GM12865 (cell line): ENCODE measurements around the gene COL23A1.

Experiments
- DNase-seq: peaks from one replicate; pipeline ENCODE4 v3.0.0; 2010; ENCODE audit warnings: low read depth
- H3K4me3 ChIP-seq: 2 replicates; pipeline ENCODE4 v1.5.1; 2011; ENCODE audit warnings: mild to moderate bottlenecking, low read depth, low read length, control low read depth
- TF ChIP-seq, protein P1 (sequence below): IDR thresholded peaks from 2 replicates; pipeline ENCODE4 v1.5.1; 2011; ENCODE audit warnings: low read length, control low read depth, low read depth, inconsistent platforms; ENCODE audit not compliant: insufficient read depth; ENCODE audit errors: missing control alignments

COL23A1 gene

DNA sequence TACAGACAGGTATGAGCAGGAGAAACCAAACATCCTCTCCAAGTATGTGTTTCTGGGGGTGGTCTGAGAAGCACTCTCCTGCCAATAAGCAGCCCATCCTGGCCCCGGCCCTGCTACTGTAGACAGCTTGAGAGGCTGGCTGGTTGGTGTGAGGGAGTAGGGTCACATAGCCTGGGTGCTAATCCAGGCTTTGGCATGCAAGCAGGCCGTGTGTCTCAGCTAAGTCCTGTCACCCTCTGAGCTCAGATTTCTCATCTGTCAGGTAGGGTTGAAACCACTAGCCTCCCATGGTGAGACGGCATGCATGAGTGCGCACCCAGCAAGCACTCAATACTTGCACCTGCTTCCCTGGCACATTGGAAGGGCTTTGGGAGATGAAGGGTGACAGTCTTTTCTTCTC is 307.8 kb downstream of the COL23A1 start:
- H3K4me3 ChIP-seq, result no peak overlapping the region
- no peak for DNase-seq

DNA sequence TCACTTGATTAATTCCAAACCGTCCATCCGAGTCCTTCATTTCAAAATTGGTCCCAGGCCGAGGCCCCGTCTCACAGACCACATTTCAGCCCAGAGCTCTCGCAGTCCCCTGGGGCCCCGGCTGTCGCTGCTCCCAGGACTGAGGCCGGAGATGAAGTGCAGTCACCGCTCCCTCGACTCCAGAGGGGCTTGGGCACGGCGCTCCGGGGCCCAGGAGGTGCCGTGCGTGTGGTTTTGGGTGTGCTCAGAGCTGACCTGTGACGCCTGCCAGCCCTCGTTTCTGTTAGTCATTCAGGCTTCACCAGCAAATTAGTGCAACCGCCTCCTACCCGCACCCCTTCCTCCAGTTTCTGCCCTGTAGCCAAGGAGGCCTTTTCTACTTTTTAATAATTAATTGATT is 308.9 kb downstream of the COL23A1 start:
- H3K4me3 ChIP-seq, result no peak overlapping the region
- no peak for DNase-seq
- TF ChIP-seq, protein P1, sequence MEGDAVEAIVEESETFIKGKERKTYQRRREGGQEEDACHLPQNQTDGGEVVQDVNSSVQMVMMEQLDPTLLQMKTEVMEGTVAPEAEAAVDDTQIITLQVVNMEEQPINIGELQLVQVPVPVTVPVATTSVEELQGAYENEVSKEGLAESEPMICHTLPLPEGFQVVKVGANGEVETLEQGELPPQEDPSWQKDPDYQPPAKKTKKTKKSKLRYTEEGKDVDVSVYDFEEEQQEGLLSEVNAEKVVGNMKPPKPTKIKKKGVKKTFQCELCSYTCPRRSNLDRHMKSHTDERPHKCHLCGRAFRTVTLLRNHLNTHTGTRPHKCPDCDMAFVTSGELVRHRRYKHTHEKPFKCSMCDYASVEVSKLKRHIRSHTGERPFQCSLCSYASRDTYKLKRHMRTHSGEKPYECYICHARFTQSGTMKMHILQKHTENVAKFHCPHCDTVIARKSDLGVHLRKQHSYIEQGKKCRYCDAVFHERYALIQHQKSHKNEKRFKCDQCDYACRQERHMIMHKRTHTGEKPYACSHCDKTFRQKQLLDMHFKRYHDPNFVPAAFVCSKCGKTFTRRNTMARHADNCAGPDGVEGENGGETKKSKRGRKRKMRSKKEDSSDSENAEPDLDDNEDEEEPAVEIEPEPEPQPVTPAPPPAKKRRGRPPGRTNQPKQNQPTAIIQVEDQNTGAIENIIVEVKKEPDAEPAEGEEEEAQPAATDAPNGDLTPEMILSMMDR, result no peak

More for the DNA sequence above, 307.8 kb downstream of the COL23A1 start:
- TF ChIP-seq, protein P1, result no peak

DNA sequence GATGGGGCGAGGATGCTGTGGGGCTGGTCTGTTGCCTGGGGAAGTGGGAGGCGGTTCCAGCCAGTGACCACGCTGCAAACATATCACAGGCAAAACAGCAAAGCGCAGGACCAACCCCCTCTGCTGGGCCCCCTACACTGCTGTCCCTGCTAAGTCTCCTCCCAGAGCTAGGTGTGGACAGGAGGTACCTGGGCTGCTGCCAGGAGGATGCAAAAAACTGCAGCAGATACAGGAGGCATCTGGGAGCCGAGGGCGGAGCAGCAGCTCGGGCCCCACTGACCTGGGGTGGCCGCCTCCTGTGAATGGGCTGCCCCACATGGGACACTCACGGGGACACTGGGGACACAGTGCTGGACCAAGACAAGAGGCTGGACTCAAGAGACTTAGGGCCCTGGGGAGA is 309.6 kb downstream of the COL23A1 start:
- DNase-seq, result no peak
- no peak overlapping the region for H3K4me3 ChIP-seq
- TF ChIP-seq, protein P1, result no peak

DNA sequence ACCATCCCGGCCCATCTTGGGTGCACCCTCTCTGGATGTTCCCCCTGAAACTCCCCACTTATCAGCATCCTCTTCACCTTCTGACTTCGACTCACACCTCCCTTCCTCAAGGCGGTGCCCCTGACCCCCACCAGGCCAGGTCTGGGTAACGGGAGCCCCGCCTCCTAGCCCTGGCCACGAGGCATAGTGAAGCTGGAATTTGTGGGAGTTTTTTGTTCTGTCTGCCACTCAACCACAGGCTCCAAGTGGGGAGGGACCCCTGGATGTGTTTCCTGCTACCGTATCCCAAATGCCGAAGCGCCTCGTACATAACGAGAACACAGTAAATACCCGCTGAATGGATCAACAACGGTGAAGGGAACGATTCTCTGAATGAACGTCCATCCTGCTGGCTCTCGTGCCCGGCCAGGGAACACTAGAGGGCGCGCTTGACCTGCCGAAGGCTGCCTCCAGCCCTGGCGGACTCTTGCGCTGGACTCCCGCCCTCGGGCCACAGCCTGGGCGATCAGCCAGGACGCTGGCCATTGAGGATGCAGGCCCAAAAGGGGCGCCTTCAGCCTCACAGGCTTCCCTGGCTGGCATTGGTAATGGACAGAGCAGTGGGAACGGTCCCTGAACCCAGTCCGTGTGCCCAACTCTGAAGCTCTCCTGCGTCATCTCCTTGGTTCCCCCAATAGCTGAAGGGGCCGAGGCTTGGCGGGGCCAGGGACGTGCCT is 310.3 kb downstream of the COL23A1 start:
- no peak overlapping the region for H3K4me3 ChIP-seq
- TF ChIP-seq, protein P1, result peak; percentile 95
- DNase-seq, result peak; percentile 70

DNA sequence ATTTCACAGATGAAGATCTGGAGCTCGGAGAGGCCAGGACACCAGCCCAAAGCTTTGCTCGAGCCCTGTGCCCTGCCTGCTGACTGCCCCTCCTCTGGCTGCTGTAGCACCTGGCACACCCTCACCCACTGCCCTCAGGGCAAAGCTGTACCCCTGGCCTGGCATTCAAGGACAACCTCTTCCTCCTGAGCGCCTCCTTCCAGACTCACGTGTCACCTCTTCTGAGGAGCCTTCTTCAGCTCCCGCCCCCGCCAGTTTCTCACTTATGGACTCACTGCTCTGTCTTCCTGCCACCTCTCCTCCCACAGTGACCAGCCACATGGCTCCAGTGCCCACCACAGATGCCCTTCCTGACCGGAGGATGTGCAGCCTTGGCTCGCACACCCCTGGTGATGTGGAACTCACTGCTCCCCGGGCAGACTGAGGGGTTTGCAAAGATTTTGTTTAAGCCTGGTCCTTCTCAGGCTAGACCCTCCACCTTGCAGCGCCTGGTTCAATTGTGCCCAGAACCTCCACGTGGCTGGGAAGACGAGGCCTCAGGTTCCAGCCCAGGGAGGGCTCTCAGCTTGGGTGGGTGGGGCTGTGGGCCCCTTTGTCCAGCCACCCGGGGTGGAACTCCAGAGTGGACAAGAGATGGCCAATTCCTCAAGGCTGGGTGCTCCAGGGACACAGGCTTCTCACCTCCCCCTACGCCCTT is 311.0 kb downstream of the COL23A1 start:
- no peak overlapping the region for H3K4me3 ChIP-seq
- DNase-seq, result no peak
- TF ChIP-seq, protein P1, result no peak

DNA sequence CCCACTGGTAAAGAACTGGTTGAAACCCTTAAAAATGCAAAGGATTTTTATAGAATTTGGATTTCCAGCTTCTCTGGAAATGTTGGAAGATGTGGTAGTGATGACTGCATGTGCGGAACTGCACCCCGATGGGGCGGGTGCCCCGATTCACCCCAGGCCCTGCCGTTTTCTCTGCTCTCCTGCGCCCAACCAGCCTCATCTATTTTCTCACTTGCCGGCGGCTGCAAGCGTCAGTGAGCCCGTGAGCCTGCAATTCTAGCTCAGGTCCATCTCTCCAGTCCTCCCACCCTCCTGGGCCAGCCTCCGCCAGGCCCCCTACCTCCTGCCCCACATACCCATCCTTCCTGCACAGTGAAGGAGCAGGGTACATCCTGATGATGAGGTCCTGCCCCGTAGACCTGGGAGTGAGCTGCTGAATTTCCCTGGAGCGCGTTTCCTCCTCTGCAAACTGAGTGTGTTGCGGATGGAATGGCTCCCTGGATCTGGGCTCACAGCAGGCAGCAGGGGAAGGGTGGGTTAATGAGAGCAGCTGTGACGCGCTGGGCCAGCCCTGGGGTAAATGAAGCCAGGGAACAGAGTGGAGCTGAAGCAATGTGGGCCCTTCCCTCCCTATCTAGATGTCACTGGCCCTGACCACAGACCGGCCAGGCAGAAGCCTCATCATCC is 311.7 kb downstream of the COL23A1 start:
- TF ChIP-seq, protein P1, result no peak
- DNase-seq, result no peak
- no peak overlapping the region for H3K4me3 ChIP-seq
